ENCODE data around the gene LENG9. TPM values are rescaled to one million over a fixed set of nuclear protein-coding genes. Genes with fewer than 3 reads are reported as not detected.
A peak's percentile ranks its signal among the peaks of the same experiment; 100 is the strongest.

Gene LENG9
- total and polyA plus RNA-seq, 2 of the 13 experiments (the other 11 are each of a cell fraction or from before 2014, with no cell fraction given): 0.75 to 2.9 TPM

- TF ChIP-seq MTA3 (CRISPR knock-in tag; IDR thresholded peaks at IDR 0.05) (no peak), YY1 (IDR thresholded peaks at IDR 0.05; ENCODE audit: insufficient read depth, insufficient replicate concordance, low read depth, low read length) (no peak), ZNF234 (CRISPR knock-in tag; conservative IDR thresholded peaks at IDR 0.05) (no peak), ZXDC (CRISPR knock-in tag; IDR thresholded peaks at IDR 0.05) (0 out of 2 replicates have a peak, but pooled peaks have one; percentile 28), ZFAT (CRISPR knock-in tag; conservative IDR thresholded peaks at IDR 0.05) (no peak), NR2F2 (IDR thresholded peaks at IDR 0.05; ENCODE audit: borderline replicate concordance, low read depth) (no peak), EED (CRISPR knock-in tag; IDR thresholded peaks at IDR 0.05) (no peak), ZNF710 (CRISPR knock-in tag; IDR thresholded peaks at IDR 0.05; ENCODE audit: borderline replicate concordance) (0 out of 2 replicates have a peak, but pooled peaks have one; percentile 39), PITX1 (CRISPR knock-in tag; IDR thresholded peaks at IDR 0.05) (no peak), SMAD1 (CRISPR knock-in tag; IDR thresholded peaks at IDR 0.05; ENCODE audit: borderline replicate concordance, low read depth) (0 out of 2 replicates have a peak, but pooled peaks have one; percentile 61), ZSCAN30 (CRISPR knock-in tag; IDR thresholded peaks at IDR 0.05) (no peak), POLR2AphosphoS5 (IDR thresholded peaks at IDR 0.05; ENCODE audit: low read depth, low read length) (no peak), MYNN (CRISPR knock-in tag; IDR thresholded peaks at IDR 0.05; ENCODE audit: low read depth) (no peak), SRF (IDR thresholded peaks at IDR 0.05; ENCODE audit: low read depth, low read length) (no peak), MTERF4 (CRISPR knock-in tag; IDR thresholded peaks at IDR 0.05) (no peak), SALL2 (CRISPR knock-in tag; IDR thresholded peaks at IDR 0.05) (no peak), GATA4 (IDR thresholded peaks at IDR 0.05; ENCODE audit: borderline replicate concordance, low read depth) (no peak)
Observed at GRCh38 chr19:54418030-54418929, 45.3 kb downstream of the LENG9 start (continued).

Data from HepG2 (cell line).